ELR (cell line): ENCODE data around the gene NEK9.
A peak's percentile ranks its signal among the peaks of the same experiment; 100 is the strongest.
"Not testable (repeated sequence)": the region's sequence is repeated elsewhere in the genome, so short reads cannot be mapped to it uniquely, and the experiment has no call there.

Experiments
- DNase-seq: peaks from one replicate; pipeline ENCODE4 v3.0.0-alpha.2; 2015; ENCODE audit warnings: low read depth

NEK9 gene

DNA sequence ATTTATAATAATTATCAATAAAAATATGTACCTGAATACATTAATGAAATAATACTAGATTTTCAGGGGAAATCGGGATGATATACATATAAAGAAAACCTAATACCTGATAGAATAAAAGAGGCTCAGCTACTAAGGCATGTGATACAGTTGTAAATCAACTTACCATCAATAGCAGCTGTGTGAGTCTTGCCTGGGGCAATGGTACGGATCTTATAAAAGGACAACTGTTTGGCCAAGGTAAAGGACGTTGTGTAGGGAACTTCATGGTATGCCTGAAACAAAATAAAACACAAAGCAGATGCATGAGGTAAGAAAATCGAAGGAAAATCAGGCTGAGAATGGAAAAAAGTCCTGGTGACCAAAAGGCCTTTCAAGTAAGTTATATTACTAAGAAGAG is 25.4 kb downstream of the NEK9 start:
- DNase-seq = no peak

DNA sequence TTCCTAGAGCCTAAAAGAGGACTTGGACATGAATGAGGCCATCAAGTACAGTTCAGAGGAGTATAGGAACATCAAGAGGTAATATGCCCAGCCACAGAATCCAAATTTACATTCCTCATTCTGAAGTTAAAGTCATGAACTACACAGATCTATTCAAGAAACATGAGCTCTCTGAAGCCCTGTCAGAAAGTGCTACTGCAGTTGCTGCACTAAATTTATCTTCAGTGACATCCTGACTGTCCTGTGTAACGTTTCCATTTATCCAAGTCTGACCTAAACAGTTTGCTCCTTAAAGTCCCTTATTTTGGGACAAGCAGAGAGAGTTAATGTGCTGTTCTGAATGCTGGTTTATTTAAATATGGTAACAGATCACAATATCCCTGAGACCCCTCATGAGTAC is 28.2 kb downstream of the NEK9 start:
- no peak for DNase-seq

DNA sequence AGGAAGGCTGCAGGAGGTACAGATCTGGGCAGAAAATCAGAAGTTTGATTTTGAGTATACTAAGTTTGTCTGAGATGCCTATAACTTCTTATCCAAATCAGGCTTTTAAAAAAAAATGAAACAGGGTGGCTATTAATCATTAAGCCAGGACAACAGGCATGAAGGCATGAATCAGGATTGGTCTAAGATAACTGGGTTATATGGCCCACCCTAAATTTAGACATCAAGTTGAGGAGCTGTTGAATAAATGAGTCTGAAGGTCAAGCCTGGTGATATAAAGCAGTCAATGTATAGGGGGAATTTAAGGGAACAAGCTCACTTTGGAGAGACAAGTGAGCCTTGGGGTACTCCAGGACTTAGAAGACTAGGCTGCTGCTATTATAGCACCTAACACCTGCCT is 28.6 kb downstream of the NEK9 start:
- no peak for DNase-seq

DNA sequence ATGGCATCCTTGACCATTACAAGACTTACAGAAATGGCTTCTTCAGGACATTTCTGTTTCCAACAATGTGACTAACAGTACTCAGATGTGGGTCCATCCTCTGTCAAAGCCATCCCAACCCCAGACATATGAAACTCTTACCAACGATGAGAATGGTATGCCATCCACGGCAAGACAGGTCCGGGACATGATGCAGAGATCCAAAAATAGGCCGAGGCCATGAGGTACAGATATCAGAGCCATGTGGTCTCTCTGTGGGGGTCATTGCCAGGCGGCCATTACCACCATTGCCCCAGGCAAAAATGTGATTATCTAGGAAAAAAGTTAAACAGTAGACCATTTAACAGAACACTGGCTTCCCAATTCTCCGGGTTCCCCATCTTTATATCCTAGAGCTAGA is 29.9 kb downstream of the NEK9 start:
- DNase-seq = no peak

DNA sequence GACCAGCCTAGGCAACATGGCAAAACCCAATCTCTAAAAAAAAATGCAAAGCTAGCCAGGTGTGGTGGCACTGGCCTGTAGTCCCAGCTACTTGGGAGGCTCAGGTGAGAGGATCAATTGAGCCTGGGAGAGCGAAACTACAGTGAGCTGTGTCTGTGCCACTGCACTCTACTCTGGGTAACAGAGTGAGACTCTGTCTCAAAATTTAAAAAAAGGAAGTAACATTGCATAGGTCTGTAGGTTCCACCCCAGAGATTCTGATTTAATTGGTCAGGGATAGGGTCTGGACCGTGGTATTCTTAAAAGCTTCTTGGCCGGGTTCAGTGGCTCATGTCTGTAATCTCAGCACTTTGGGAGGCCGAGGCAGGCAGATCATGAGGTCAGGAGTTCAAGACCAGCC is 31.2 kb downstream of the NEK9 start:
- DNase-seq = no peak

DNA sequence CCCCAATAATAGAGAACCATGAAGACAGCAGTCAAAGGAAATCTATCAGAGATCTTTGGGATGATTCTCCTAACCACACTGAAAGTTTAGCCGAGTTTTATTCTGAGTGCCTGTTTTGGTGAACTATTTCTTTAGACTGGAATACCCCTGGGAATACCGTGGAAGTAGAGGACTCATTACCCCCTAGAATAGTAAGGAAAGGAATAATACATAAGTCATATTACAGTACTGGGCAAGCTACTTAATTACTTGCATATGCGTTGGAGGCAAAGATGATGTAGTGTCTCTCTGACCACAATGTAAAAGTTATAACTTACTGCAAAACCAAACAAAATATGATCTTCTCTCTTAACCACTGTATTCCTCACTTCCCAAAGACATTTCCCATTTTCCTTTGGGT is 32.0 kb downstream of the NEK9 start:
- DNase-seq = no peak

DNA sequence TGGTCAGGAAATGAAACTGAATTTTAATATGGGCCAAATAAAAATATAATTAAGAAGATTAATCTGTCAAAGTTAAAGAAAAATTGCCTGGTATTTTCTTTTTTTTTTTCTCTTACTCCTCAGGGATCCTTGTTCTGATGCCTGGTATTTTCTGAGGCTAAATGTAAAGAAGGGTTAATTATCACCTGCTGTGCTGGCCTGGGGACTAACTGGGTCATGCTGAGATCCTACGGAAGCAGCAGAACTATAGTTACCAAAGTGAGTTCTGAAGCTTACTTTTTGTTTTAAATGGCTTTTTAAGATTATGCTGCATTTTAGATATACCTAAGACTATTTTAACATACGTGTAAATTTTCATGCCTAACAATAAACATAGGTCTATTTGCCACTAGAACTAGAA is 34.1 kb downstream of the NEK9 start:
- DNase-seq = no peak

DNA sequence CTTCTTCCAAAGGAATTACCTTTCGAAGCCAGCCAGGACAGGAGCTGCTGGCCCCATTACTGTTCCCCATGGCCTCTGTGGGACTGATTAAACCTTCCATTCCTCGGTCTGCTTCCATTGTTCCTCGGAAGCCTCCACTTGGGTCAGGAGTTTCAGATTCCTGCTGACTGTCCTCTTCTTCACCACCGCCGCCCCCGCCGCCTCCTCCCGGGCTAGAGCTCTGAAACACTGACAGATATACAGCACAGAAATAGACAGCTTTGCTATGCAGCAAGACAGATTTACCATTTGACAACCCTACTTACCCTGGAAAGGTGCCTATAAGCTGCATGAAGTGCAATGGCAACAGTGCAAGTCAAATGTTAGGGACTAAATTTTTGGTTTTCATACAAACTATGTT is 35.6 kb downstream of the NEK9 start:
- no peak for DNase-seq

DNA sequence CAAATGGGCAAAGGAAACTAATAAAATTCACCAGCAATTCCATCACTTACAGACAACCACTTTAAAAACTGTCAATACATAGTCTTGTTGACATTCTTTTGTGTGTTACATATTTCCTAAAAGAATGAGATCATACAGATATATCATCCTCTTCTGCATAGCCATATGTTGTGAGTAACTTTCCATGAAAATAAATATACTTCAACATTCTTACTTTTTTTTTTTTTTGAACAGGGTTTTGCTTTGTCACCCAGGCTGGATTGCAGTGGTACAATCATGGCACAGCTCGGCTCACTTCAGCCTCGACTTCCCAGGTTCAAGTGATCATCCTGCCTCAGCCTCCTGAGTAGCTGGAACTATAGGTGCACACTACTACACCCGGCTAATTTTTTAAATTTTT is 36.5 kb downstream of the NEK9 start:
- DNase-seq = peak; percentile 53

DNA sequence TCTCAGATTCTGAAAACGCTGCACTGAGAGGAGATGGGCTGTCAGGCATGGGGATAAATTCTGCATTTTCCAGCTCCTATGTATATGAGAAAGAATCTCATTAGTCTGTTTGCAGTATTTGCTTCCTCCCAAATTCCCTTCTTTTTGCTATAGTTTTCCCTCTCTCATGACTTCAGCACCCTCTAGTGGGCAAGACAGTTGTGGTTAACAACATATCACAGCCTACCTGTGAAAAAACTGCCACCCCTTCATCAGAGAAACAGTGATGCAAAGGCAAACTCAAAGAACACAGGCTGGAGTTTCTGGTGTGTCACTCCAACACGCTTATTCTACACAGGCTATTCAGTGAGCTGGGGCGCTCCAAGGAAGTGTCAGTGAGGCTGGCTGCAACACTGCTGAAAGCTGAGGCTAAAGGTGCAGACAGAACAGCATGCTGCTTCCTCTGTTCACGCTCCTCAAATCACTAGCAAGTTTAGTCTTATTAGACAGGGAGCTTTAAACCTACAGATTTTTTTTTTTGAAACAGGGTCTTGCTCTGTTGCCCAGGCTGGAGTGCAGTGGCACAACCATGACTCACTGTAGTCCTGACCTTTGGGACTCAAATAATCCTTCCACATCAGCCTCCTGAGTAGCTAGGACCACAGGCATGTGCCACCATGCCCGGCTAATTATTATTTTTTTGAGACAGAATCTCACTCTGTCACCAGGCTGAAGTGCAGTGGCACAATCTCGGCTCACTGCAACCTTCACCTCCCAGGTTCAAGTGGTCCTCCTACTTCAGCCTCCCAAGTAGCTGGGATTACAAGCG is 38.1 kb downstream of the NEK9 start:
- peak; percentile 79 for DNase-seq

DNA sequence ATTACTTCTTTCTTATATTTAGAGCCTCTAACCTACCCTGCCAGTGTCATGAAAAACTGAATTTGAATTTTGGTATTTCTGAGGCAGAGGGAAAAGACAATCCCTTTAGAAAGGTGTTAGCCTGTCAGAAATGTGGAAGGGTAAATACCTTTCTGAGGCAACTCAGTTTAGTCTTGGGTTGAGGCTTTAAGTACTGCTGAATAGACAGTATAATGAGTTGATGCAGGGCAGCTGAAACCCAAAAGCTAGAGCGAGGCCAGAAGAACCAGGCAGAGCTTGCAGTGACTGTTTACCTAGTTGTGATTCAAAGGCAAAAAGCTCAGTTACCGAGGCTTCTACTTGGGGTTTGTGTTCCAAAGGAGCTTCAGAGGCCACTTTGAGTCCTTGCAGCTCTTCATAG is 38.7 kb downstream of the NEK9 start:
- no peak for DNase-seq

DNA sequence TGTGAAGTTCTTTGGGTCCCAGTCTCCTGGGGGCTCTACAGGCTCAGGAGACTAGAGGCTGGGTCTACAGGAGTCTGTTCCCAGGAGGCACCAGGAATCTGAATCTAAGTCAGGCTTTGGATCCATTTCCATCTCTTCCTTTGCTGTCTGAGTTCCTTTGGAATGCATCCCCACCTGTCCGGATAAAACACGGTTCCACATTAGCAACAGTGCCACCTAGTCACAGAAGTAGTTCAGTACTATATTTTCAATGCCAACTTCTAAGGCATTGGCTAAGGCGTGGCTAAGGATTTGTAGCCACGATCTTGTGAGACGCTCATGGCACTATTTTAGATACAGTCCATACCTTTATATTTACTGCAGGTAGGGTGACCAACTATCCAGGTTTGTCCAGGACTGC is 42.3 kb downstream of the NEK9 start:
- peak; percentile 20 for DNase-seq

DNA sequence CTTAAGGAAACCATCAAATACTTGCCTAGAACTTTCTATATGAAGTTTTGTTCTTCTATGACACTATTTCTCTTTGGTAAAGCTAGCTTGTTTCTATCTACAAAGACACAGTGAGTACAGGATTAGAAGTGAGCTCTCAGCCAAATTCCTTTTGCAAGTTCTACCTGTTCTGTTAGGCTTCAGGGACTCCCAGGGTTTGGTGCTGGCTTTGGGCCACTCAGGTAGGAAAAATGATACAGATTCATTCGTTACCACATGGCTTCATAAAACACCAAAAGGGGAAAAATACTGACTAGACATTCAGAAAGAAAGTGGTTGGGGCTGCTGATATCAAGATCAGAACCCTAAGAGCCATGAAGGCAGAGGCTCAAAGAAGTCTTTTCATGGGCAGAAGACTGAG is 43.6 kb downstream of the NEK9 start:
- no peak for DNase-seq

DNA sequence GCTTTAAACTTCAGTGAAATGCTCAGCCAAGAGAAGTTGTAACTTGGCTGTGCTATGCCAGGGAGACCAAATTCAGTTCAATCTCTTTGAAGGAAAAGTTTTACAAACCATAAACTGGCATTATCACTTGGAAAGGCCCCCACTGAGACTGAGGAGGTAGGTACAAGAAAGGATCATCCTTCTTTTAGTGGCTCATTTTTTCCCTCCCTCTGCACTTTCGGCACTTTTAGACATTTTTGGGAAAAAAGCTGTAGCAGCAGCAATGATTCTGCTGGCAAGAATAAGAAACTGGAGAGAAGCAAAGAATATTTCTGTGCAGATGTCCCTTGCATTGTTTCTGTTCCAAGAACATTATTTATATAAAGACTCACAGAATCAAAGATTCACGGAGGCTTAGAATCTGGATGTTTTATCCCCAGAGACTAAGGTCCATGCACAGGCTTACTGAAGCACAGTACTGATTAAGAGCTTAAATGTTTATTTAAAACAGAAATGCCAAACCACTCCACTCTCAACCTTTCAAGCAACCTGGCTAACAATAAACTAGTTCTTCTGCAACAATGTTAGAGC is 45.1 kb downstream of the NEK9 start:
- no peak for DNase-seq

DNA sequence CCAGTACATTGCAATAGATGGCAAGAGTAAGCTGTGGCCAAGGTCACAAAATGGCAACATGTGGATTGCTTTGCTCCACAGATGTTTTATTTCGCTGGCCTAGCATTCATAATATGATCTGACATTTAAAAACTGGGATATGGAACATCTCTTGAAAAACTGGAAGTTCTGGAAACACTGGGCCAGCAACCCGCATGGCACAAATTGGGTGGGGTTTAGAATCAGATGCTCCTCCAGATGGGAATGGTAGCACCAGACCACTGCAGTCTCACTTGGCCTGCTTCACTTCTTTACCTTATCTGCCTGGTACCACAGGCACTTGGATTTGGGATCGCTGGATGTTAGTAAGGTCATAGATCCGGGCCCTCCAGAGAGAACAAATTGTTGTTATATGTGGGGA is 47.3 kb downstream of the NEK9 start:
- DNase-seq = no peak

DNA sequence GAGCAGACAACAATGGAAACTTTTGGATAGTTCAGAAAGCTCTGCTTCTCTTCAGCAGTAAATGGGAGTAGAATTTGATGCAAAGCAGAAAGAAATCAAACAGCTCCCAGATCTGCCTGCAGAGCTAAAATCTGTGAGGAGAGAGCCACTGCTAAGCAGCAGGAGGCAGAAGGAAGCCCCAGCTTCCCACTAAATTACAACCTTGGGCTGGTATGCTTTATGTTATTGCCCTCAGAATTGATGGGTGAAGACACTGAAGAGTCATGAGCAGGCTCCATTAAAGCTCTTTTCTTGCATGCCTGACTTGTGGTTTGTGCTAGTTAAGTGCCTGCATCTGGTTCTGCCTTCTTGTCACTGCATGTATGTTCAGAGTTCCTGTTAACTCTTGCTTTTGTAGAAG is 49.1 kb downstream of the NEK9 start:
- no peak for DNase-seq

DNA sequence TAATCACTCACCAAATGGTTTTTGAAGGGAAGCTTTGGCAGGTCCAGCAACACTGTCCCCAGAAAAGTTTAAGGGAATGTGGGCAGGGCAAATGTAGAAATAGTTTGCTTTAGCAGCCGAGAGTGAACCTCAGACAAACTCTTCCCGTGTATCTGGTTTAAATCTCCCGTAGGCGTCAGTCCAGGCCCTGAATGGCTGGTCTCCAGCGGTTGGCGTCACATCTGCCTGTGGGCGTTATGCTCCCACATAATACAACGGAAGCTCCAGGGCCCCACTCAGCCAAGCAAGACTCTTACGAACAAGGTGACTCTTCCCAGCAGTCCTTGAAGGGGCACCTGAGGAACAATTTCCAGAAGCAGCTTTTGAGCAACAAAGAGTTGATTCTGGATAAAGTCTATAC is 56.5 kb downstream of the NEK9 start:
- DNase-seq = no peak

DNA sequence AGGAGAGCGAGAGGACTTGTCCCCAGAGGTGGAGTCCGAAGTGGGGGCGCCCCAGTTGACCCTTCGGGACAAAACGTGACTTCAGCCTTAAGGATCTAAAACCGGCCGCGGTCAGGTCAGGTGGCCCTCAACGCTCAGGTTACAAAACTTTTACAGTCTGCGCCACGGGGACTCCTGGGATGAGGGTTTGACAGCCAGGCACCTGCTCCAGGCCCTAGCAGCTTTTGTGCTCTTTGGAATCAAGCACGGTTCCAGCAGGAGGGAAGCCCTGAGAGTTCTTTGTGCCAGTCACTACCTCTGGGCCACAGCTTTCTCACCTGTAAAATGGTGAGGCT is 57.1 kb downstream of the NEK9 start:
- DNase-seq = no peak

DNA sequence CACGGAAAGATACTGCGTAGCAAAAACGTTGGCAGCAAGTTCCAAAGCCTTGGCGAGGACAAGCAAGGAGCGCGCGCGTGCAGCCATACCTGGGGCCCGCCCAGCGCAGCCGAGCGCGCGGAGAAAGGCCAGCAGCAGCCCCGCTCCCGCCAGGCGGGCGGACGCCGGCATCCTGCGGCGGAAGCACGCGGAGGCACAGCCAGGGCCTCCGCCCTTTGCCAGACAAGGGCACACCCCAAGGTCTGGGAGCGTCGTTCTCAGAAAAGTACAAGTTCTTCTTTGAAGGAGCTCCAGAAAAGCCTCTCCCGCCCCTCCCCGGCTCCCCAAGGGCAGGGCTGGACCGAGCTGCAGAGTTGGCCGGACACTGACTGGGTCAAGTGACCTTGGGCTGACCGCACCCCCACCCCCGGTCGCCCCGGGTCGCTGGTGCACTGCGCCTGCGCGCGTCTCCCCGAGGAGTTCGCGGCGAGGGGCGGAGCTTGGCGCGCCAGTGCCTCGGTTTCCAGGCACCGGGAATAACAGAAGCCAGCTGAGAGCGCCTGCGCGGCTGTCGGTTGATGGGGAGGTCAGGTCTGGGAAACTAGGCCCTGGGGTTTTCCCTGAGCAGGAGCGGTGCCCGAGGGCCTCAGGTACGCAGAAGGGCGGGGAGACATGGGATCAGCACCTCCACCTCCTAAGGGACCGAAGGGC is 57.6 kb downstream of the NEK9 start, which contains the start of gene ZC2HC1C:
TSS of gene ZC2HC1C (plus strand) at position 521 of the 690 bp plus-strand sequence. CDS start 933 bp downstream, outside the sequence.
- DNase-seq = peak; percentile 84

DNA sequence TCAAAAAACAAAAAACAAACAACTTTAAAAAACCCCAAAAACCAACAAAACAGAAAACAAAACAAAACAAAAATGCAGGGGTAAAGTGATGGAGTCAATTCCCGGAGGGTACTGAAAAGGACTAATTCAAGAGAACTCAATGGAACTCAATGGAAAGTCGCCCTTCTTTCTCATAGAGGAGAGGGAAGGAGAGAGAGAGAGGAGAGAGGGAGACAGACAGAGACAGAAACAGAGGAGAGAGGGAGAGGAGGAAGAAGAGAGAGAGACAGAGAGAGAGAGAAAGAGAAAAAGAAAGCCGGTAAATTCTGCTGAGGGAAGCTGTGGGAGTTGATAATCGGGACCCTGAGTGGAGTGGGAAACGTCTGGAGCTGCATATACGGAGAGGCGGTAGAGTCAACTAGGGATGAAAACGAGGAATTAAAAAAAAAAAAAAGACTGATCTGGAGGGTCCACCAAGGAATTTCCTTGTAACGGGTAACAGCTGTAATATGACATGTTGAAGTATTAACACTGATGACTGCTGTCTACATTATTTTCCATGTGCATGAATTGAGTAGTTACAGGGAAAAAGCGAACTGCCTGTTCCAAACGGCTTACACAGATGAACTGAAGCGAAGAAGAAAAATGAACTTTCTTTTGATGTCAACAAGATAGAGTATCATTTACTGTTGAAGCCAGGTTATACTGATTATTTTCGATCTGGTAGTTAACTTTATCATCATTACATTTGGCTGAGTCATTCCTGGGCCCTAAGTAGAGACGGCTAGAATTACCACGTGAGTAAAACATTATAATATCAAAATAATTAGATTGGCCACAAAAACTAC is 58.3 kb downstream of the NEK9 start:
- DNase-seq = peak; percentile 31

DNA sequence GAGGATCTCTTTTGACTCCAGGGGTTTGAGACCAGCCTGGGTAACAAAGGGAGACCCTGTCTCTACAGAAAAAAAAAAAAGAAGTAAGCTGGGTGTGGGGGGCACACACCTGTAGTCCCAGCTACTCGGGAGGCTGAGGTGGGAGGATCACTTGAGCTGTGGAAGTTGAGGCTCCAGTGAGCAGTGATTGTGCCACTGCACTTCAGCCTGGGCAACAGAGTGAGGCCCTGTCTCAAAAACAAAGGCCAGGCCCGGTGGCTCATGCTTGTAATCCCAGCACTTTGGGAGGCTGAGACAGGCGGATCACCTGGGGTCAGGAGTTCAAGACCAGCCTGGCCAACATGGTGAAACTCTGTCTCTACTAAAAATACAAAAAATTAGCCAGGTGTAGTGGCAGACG is 59.1 kb downstream of the NEK9 start:
- not testable (repeated sequence) for DNase-seq

DNA sequence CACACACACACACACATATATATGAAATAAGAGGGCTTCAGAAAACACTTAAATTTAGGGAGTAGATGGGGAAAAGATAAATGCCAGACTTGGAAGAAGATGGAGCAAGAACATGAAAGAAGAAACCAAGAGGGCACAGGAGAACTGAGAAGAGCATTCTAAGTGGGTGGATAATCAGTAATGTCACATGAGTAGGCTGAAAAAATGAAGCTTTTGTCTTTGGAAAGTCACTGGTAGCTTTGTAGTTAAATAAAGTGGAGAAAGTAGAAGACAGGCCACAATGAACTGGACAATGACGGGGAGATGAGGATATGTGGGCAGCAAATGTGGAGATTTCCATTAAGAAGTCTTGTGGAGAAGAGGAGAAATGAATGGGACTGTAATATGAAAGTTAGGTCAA is 59.6 kb downstream of the NEK9 start:
- DNase-seq = no peak

DNA sequence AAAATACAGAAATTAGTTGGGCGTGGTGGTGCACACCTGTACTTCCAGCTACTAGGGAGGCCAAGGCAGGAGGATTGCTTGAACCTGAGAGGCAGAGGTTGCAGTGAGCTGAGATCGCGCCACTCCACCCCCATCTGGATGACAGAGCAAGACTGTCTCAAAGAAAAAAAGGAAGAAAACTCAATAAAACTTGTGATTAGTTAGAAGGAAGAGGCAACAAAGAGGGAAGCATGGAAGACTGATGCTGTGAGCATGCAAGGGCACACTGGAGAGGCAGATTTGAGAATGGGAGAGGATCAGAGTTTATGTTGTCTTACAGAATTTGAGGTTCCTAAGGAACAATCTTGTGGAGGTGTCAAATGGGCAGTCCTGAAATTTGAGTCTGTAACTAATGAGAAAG is 60.2 kb downstream of the NEK9 start:
- no peak for DNase-seq
